Uterus (tissue), 4 donors: Measurements from ENCODE around the gene RGPD6. TPM values are rescaled to one million over a fixed set of nuclear protein-coding genes. Genes with fewer than 3 reads are reported as not detected.
"Not testable (repeated sequence)": the region's sequence is repeated elsewhere in the genome, so short reads cannot be mapped to it uniquely, and the experiment has no call there.

Source experiments
- DNase-seq, 2 donors: peaks; one replicate each; pipeline ENCODE4 v3.0.0-alpha.2; 2019 to 2020
- H3K27ac ChIP-seq, 2 donors: fragments of 200-600 bp; sonication (generic); 1 replicate in 1 of 2; 2 replicates in 1 of 2; pipeline ENCODE4 v1.5.1; 2016 to 2018
- H3K27me3 ChIP-seq, 2 donors: fragments of 200-600 bp; sonication (generic); one replicate each; pipeline ENCODE4 v1.5.1; 2018 to 2019; ENCODE audit warnings: control low read depth in 1 of 2
- H3K36me3 ChIP-seq, 2 donors: fragments of 200-600 bp; sonication (generic); one replicate each; pipeline ENCODE4 v1.5.1; 2019; ENCODE audit warnings: control low read depth in 1 of 2
- H3K4me1 ChIP-seq, 2 donors: fragments of 200-600 bp; sonication (generic); one replicate each; pipeline ENCODE4 v1.5.1; 2018 to 2019; ENCODE audit warnings: control low read depth in 1 of 2
- H3K4me3 ChIP-seq, 2 donors: fragments of 200-600 bp; sonication (generic); 1 replicate in 1 of 2; 2 replicates in 1 of 2; pipeline ENCODE4 v1.5.1; 2018 to 2019; ENCODE audit warnings: mild to moderate bottlenecking in 1 of 2
- H3K9me3 ChIP-seq, 2 donors: fragments of 200-600 bp; sonication (generic); one replicate each; pipeline ENCODE4 v1.5.1; 2019; ENCODE audit warnings: control low read depth in 1 of 2
- intact Hi-C: fragments of 100-400 bp; cut with DNase I; formaldehyde crosslinking; loops from one replicate; pipeline ENCODE4 v1.15.1; 2023; ENCODE audit warnings: low total_unique reads
- total RNA-seq, 4 donors: library from RNA; depleted of rRNA in 3 of 4; stranded (reverse); fragments of >200 nt in 3 of 4; gene quantifications; one replicate each; pipeline versions ENCODE4 v1.1.0 to v1.2.4, GENCODE V29; 2014 to 2023
- donor health status: DM: yes; HTN: yes; CAD: no.

RGPD6 gene
- total RNA-seq, 4 donors from 2014 or later: 47.1 to 142 (median 89.1) TPM

DNA sequence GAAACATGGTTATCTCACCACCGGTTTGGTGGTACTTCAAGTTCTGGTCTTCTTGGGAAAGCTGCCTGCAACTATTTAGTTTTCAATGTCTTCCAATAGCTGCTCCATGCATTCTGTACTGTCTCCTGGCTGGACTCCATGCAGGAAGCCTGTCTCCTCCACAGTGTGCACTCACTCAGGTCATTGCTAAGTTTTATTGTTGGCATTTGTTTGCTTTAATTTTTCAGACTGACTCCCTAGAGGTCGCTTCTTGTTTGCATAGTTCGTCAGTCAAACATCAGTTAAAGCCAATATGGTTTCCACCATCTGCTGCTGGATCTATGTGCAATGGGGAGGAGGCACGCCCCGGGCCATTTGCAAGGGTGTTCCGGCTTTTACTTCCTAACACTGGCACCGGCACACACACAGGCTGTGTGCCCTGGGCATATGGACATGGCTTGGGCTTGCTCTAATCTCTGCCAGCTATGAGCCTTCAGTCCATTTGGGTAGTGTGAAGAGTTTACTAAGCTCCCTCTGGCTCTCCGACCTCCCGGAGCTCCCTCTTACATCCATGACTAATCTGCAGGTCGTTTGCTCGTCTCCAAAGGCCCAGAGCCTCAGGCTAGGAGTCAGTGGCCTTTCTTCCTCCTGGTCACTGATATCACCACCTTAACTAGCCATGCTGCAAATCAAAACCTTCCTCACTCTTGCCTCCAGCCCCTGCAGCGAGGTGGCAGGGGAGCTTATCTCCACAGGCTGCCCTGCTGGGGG lies 2.4 kb upstream of the RGPD6 start:
- H3K27me3 ChIP-seq, H3K4me3 ChIP-seq, intact Hi-C loops: not testable (repeated sequence)

GRCh38 chr2:110578429-110578828 lies 1.4 kb upstream of the RGPD6 start:
- H3K9me3 ChIP-seq, H3K27ac ChIP-seq, H3K36me3 ChIP-seq, H3K4me1 ChIP-seq, DNase-seq, intact Hi-C loops, H3K27me3 ChIP-seq, H3K4me3 ChIP-seq: not testable (repeated sequence)

More for the DNA sequence above, 2.4 kb upstream of the RGPD6 start:
- DNase-seq, H3K9me3 ChIP-seq, H3K27ac ChIP-seq, H3K36me3 ChIP-seq, H3K4me1 ChIP-seq: not testable (repeated sequence)

- H3K27ac ChIP-seq, intact Hi-C loops, H3K4me3 ChIP-seq, DNase-seq, H3K4me1 ChIP-seq, H3K27me3 ChIP-seq, H3K36me3 ChIP-seq, H3K9me3 ChIP-seq: not testable (repeated sequence)
These were observed 77.2 kb downstream of the RGPD6 start for GRCh38 chr2:110499755-110500377.

DNA sequence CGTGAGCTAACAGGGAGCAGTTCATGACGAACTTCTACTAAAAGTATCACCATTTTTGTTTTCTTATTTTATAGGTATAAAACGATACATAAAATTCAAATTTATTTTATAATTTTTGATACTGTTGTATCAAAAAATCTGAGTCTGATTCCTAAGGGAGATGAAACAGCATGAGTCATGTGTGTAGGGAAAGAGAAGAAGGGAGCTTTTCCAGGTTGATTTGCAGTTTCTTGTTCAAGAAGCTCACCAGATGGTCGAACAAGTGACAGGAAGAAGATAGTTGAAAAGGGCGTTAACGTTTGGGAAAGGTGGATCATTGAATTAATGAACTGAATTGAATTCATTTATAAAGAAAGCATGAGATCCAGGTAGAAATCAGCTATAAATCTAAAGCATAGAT lies 81.0 kb downstream of the RGPD6 start:
- H3K27me3 ChIP-seq, H3K9me3 ChIP-seq, H3K36me3 ChIP-seq, H3K4me1 ChIP-seq, intact Hi-C loops, H3K4me3 ChIP-seq, DNase-seq, H3K27ac ChIP-seq: not testable (repeated sequence)

DNA sequence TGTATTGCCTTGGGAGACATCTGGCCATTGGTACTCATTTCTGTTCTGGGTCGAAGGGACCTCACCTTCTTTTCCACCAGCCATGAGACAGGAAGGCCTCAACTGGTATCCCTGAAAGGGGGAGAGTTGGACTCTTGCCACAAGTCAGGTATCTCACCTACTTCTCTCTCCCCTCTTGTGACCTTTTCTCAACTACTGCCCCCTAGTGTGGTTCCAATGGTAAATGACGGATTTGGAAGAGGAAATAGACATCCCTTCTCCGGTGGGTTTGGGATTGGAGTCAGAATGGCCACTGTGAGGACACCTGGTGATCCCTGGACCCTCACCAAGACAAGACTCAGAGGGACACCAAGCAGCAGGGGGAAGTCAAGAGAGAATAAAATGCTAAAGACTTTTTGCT lies 82.5 kb downstream of the RGPD6 start:
- DNase-seq, H3K4me3 ChIP-seq, H3K36me3 ChIP-seq, H3K27me3 ChIP-seq, intact Hi-C loops, H3K4me1 ChIP-seq, H3K27ac ChIP-seq, H3K9me3 ChIP-seq: not testable (repeated sequence)

DNA sequence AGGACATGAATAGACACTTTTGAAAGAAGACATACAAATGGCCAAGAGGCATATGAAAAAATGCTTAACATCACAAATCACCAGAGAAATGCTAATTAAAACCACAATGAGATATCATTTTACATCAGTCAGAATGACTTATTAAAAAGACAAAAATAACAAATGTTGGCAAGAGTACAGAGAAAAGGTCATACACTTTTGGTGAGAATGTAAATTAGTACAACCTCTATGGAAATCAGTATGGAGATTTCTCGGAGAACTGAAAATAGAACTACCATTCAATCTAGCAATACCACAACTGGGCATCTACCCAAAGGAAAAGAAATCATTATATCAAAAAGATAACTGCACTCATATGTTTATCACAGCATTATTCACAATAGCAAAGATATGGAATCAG lies 88.0 kb downstream of the RGPD6 start:
- H3K4me1 ChIP-seq, intact Hi-C loops, H3K4me3 ChIP-seq, H3K27me3 ChIP-seq, H3K27ac ChIP-seq, H3K9me3 ChIP-seq, DNase-seq, H3K36me3 ChIP-seq: not testable (repeated sequence)

DNA sequence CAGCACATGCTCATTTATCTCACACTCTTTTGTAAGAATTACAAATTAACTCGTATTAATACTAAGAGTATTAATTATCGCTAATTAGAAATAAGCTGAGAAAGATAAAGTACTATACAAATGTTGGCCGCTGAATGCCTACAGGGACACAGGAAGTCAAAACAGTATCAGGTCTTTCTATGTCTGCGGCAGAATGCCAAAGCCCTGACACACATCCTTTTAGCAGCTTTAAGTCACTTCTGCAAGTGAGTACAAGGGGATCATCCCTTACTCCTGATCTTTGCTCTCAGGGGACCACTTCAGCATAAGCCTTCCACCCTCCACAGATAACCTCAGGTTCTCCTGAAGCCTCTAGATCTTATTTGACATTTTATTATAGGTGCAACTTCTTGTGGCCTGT lies 94.3 kb downstream of the RGPD6 start:
- H3K4me1 ChIP-seq, intact Hi-C loops, H3K9me3 ChIP-seq, H3K4me3 ChIP-seq, H3K27me3 ChIP-seq, DNase-seq, H3K36me3 ChIP-seq, H3K27ac ChIP-seq: not testable (repeated sequence)

- H3K36me3 ChIP-seq, H3K27me3 ChIP-seq, DNase-seq, intact Hi-C loops, H3K4me1 ChIP-seq, H3K27ac ChIP-seq, H3K9me3 ChIP-seq, H3K4me3 ChIP-seq: not testable (repeated sequence)
These were observed 95.8 kb downstream of the RGPD6 start for GRCh38 chr2:110481200-110481599.

- H3K9me3 ChIP-seq, intact Hi-C loops, H3K36me3 ChIP-seq, DNase-seq, H3K4me3 ChIP-seq, H3K27me3 ChIP-seq, H3K4me1 ChIP-seq, H3K27ac ChIP-seq: not testable (repeated sequence)
These were observed 96.9 kb downstream of the RGPD6 start for GRCh38 chr2:110480084-110480483.

DNA sequence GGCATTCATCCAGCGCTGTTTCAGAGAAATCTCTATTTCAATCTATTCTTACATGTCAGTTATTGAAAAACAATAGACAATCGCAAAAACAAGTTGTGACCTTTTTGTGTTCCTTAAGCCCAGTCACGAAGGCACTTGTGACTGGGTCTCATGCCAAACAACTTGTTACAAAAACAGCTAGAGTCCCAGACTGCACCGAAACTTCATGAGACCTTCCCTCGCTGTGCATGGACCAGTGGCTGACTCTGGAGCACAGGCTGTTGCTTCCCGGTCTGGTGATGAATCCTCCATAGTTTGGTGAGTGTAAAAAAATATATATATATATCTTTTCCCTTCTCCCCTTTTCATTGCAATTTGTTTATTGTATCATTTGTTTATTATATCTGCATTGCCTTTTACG lies 99.7 kb downstream of the RGPD6 start:
- intact Hi-C loops, H3K9me3 ChIP-seq, H3K36me3 ChIP-seq, H3K27ac ChIP-seq, DNase-seq, H3K27me3 ChIP-seq, H3K4me1 ChIP-seq, H3K4me3 ChIP-seq: not testable (repeated sequence)

- H3K4me1 ChIP-seq, H3K27ac ChIP-seq, intact Hi-C loops: not testable (repeated sequence)
These were observed 100.1 kb downstream of the RGPD6 start for GRCh38 chr2:110476952-110477351.

GRCh38 chr2:110475627-110476359 lies 101.2 kb downstream of the RGPD6 start:
- H3K9me3 ChIP-seq, H3K27me3 ChIP-seq, H3K4me3 ChIP-seq, H3K27ac ChIP-seq, intact Hi-C loops, H3K4me1 ChIP-seq, H3K36me3 ChIP-seq, DNase-seq: not testable (repeated sequence)

More at GRCh38 chr2:110476952-110477351, 100.1 kb downstream of the RGPD6 start:
- not testable (repeated sequence) for H3K27me3 ChIP-seq, H3K4me3 ChIP-seq, H3K36me3 ChIP-seq, H3K9me3 ChIP-seq, DNase-seq

DNA sequence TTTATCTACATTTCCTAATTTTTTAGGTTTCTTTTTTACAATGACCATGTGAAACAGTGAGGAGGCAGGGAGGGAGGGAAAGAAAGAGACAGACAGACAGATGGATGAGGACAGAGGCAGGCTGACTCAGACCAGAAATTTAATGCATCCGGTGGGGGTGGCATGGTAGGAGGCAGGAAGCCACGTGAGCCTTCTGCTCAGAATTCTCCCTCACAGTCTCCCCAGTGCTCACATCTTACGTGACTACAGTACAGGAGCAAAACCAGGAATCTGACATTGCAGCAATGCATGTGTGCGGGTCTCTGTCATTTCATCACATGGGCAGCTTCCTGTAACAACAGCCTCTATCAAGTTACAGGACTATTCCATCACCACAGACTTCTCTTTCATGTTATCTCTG lies 102.1 kb downstream of the RGPD6 start:
- DNase-seq, H3K27ac ChIP-seq, H3K9me3 ChIP-seq, H3K4me3 ChIP-seq, intact Hi-C loops, H3K27me3 ChIP-seq, H3K36me3 ChIP-seq, H3K4me1 ChIP-seq: not testable (repeated sequence)
